Trophoblast cell (in vitro differentiated cells and primary cell): ENCODE results near the gene WWP2.

Experiments
- DNase-seq, 2 donors: peaks; one replicate each; pipeline ENCODE4 v3.0.0-alpha.2; 2016
- H2AFZ ChIP-seq: 2 replicates; pipeline ENCODE4 v1.6.1; 2013; ENCODE audit warnings: low read length, moderate library complexity, mild to moderate bottlenecking; ENCODE audit not compliant: insufficient read depth, poor library complexity
- H2AK5ac ChIP-seq: 2 replicates; pipeline ENCODE4 v1.6.1; 2013; ENCODE audit warnings: mild to moderate bottlenecking, low read length
- H2BK120ac ChIP-seq: 2 replicates; pipeline ENCODE4 v1.6.1; 2013; ENCODE audit warnings: low read length, mild to moderate bottlenecking, moderate library complexity; ENCODE audit not compliant: insufficient read depth, poor library complexity
- H2BK12ac ChIP-seq: 2 replicates; pipeline ENCODE4 v1.6.1; 2013; ENCODE audit warnings: mild to moderate bottlenecking, low read length, moderate library complexity
- H2BK5ac ChIP-seq: 2 replicates; pipeline ENCODE4 v1.6.1; 2013; ENCODE audit warnings: low read length, low read depth, moderate library complexity, mild to moderate bottlenecking; ENCODE audit not compliant: poor library complexity
- H3K14ac ChIP-seq: 2 replicates; pipeline ENCODE4 v1.6.1; 2013; ENCODE audit warnings: mild to moderate bottlenecking, low read length
- H3K18ac ChIP-seq: 2 replicates; pipeline ENCODE4 v1.6.1; 2013; ENCODE audit warnings: mild to moderate bottlenecking, low read length
- H3K23ac ChIP-seq: 2 replicates; pipeline ENCODE4 v1.6.1; 2013; ENCODE audit warnings: low read length
- H3K27ac ChIP-seq: 2 replicates; pipeline ENCODE4 v1.5.1; 2013; ENCODE audit warnings: low read depth, mild to moderate bottlenecking, inconsistent platforms, low read length, moderate library complexity
- H3K27me3 ChIP-seq: 2 replicates; pipeline ENCODE4 v1.6.1; 2013; ENCODE audit warnings: inconsistent platforms, mild to moderate bottlenecking, low read length, moderate library complexity; ENCODE audit not compliant: insufficient read depth
- H3K36me3 ChIP-seq, 2 experiments: 1 replicate in 1 of 2; 2 replicates in 1 of 2; pipeline ENCODE4 v1.6.1; 2013; ENCODE audit warnings: low read length in 2 of 2, mild to moderate bottlenecking in 2 of 2, moderate library complexity in 1 of 2; ENCODE audit not compliant: insufficient read depth in 2 of 2, control insufficient read depth in 1 of 2
- H3K4ac ChIP-seq: 2 replicates; pipeline ENCODE4 v1.6.1; 2013; ENCODE audit warnings: low read depth, mild to moderate bottlenecking, low read length, moderate library complexity
- H3K4me1 ChIP-seq, 2 experiments: 1 replicate in 1 of 2; 2 replicates in 1 of 2; pipeline ENCODE4 v1.6.1; 2013; ENCODE audit warnings: low read length in 2 of 2, mild to moderate bottlenecking in 2 of 2, moderate library complexity in 1 of 2; ENCODE audit not compliant: insufficient read depth in 2 of 2, control insufficient read depth in 1 of 2
- H3K4me2 ChIP-seq: 2 replicates; pipeline ENCODE4 v1.6.1; 2013; ENCODE audit warnings: inconsistent platforms, mild to moderate bottlenecking, low read length, moderate library complexity
- H3K4me3 ChIP-seq: 2 replicates; pipeline ENCODE4 v1.5.1; 2013; ENCODE audit warnings: mild to moderate bottlenecking, low read depth, low read length, inconsistent platforms
- H3K79me1 ChIP-seq: one replicate; pipeline ENCODE4 v1.6.1; 2013; ENCODE audit warnings: low read length
- H3K79me2 ChIP-seq: 2 replicates; pipeline ENCODE4 v1.6.1; 2013; ENCODE audit warnings: low read length, mild to moderate bottlenecking; ENCODE audit not compliant: control insufficient read depth, insufficient read depth, poor library complexity
- H3K9ac ChIP-seq: 2 replicates; pipeline ENCODE4 v1.6.1; 2013; ENCODE audit warnings: mild to moderate bottlenecking, low read length
- H3K9me3 ChIP-seq: 2 replicates; pipeline ENCODE4 v1.6.1; 2013; ENCODE audit warnings: low read depth, mild to moderate bottlenecking, control low read depth, inconsistent platforms, low read length; ENCODE audit not compliant: insufficient read depth
- H4K12ac ChIP-seq: 2 replicates; pipeline ENCODE4 v1.6.1; 2013; ENCODE audit warnings: low read depth, mild to moderate bottlenecking, low read length, moderate library complexity
- H4K8ac ChIP-seq: 2 replicates; pipeline ENCODE4 v1.6.1; 2013; ENCODE audit warnings: low read depth, mild to moderate bottlenecking, low read length, moderate library complexity
- H4K91ac ChIP-seq: one replicate; pipeline ENCODE4 v1.6.1; 2013; ENCODE audit warnings: low read depth, mild to moderate bottlenecking, low read length, moderate library complexity
- WGBS: extraction: QIAGEN DNeasy Blood & Tissue Kit; methylation state at CpG from one replicate; pipeline ENCODE4 v1.1.7; 2013; ENCODE audit warnings: missing lambda C conversion rate; ENCODE audit not compliant: insufficient read length, insufficient coverage; ENCODE audit errors: extremely low coverage; 5-methylcytosine and 5-hydroxymethylcytosine counted together

WWP2 gene

GRCh38 chr16:69860233-69861231 lies 98.4 kb downstream of the WWP2 start:
- Histone ChIP-seq H2BK12ac (no peak overlapping the region), H2BK5ac (no peak overlapping the region), H3K18ac (no peak overlapping the region), H3K4me1 (peaks cover 0 to 4% of the 10 kb centered on the region in 2 experiments), H4K12ac (no peak overlapping the region), H3K4me2 (no peak overlapping the region), H3K27me3 (no peaks in the 10 kb centered on the region), H3K4me3 (no peak overlapping the region), H4K8ac (no peak overlapping the region), H4K91ac (no peak overlapping the region), H2AK5ac (no peak overlapping the region), H2BK120ac (no peak overlapping the region), H2AFZ (no peak overlapping the region), H3K9ac (no peak overlapping the region), H3K79me1 (no peaks in the 10 kb centered on the region), H3K9me3 (no peaks in the 10 kb centered on the region), H3K27ac (no peak overlapping the region), H3K14ac (no peak overlapping the region), H3K79me2 (no peaks in the 10 kb centered on the region), H3K4ac (no peak overlapping the region), H3K36me3 (no peaks in the 10 kb centered on the region), H3K23ac (no peak overlapping the region)
- no CpG with 5 or more reads among the region's 9 CpGs for WGBS
- peak in 1 of 2 donors; percentile 57 for DNase-seq

DNA sequence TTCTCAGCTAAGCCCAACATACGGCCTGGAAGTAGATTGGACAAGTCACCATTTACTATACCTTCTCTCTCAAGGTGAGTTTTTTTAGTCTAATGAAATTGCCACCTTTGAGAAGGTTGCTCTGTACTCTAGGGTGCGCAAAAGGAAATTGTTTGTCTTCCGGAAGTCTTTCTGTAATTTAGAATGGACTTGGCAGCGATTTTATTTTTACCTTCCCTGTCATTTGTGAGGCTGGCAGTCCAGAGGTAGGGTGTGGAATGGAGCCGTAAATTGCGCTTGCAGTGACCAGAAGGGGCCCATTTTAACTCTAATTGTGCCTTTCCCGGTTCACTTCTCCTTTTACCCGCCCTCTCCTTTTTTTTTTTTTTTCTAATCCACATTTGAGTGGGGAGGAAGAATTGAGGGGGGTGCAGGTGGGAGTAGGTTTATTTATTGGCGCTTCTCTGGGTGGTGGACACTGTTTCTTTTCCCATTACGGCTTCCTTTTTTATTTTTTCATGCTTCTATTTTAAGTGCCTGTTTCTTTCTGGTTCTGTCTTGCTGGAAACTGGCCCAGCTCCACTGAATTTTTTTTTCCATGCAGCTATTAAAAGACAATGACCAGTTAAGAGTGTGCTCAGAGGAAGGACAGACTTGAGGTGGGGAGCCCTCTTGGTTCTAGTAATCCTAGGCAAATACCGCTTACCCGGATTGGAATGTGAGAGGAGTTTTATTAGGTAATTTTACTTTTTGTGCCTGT lies 99.3 kb downstream of the WWP2 start:
- Histone ChIP-seq H2AFZ (no peak overlapping the region), H3K79me2 (no peaks in the 10 kb centered on the region), H3K9ac (no peak overlapping the region), H2BK5ac (no peak overlapping the region), H3K27ac (no peak overlapping the region), H3K18ac (no peak overlapping the region), H3K23ac (no peak overlapping the region), H3K4ac (no peak overlapping the region), H2AK5ac (no peak overlapping the region), H3K9me3 (no peaks in the 10 kb centered on the region), H3K4me3 (no peak overlapping the region), H3K27me3 (no peaks in the 10 kb centered on the region), H4K91ac (no peak overlapping the region), H3K79me1 (no peaks in the 10 kb centered on the region), H2BK120ac (no peak overlapping the region), H3K4me1 (peaks cover 0 to 8% of the 10 kb centered on the region in 2 experiments), H4K12ac (no peak overlapping the region), H3K36me3 (no peaks in the 10 kb centered on the region), H4K8ac (no peak overlapping the region), H3K14ac (no peak overlapping the region), H3K4me2 (no peak overlapping the region), H2BK12ac (no peak overlapping the region)
- WGBS = no CpG with 5 or more reads among the region's 12 CpGs
- no peak for DNase-seq

DNA sequence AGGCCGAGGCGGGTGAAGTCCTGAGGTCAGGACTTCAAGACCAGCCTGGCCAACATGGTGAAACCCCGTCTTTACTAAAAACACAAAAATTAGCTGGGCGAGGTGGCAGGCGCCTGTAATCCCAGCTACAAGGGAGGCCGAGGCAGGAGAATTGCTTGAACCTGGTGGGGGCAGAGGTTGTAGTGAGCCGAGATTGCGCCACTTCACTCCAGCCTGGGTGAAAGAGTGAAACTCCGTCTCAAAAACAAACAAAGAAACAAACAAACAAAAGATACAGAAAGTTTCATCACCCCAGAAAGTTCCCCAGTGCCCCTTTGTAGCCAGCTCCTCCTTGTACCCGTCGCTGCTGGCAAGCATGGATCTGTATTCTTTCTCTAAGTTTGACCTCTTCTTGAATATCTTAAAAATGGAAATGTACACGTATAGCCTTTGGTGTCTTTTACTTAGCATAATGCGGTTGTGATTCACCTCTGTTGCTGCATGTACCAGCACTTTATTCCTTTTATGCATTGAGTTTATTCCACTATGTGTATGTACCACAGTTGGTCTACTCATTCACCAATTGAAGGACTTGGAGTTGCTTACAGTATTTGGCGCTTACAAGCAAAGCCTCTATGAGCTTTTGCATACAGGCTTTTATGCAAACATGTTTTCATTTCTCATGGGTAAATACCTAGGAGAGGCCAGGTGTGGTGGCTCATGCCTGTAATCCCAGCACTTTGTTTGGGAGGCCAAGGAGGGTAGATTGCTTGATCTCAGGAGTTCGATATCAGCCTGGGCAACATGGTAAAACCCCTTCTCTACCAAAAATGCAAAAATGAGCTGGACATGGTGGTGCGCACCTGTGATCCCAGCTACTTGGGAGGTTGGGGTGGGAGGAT lies 101.5 kb downstream of the WWP2 start:
- Histone ChIP-seq H3K4me1 (peaks cover 0 to 8% of the 10 kb centered on the region in 2 experiments), H3K4ac (no peak overlapping the region), H3K4me2 (no peak overlapping the region), H3K14ac (no peak overlapping the region), H3K27ac (no peak overlapping the region), H3K23ac (no peak overlapping the region), H4K91ac (no peak overlapping the region), H2AFZ (no peak overlapping the region), H3K36me3 (peaks cover 0 to 1% of the 10 kb centered on the region in 2 experiments), H4K12ac (no peak overlapping the region), H4K8ac (no peak overlapping the region), H3K9me3 (no peaks in the 10 kb centered on the region), H2BK120ac (no peak overlapping the region), H3K18ac (no peak overlapping the region), H2BK12ac (no peak overlapping the region), H3K4me3 (no peak overlapping the region), H3K27me3 (no peaks in the 10 kb centered on the region), H3K79me2 (no peaks in the 10 kb centered on the region), H3K9ac (no peak overlapping the region), H3K79me1 (no peaks in the 10 kb centered on the region), H2AK5ac (no peak overlapping the region), H2BK5ac (no peak overlapping the region)
- no CpG with 5 or more reads among the region's 16 CpGs for WGBS
- peak in 1 of 2 donors; percentile 54 for DNase-seq

DNA sequence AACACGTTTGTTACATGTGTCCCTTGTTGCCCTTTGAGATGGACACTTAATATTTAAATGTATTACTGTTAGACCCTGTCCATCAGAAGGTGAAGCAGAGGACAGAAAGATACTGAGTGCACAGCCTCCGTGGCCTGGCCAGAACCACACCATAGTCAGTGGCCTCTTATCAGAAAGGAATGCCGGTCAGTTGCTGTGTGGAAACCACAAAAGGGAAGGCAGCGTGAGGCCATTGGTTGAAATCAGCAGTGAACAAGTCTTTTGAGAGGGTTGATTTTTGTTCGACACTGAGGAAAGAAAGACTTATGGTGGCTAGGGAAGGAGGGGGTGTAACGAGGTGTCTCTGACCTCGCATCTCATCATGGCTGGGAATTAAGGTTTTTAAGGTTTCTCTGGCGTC lies 103.6 kb downstream of the WWP2 start:
- Histone ChIP-seq H3K79me1 (no peaks in the 10 kb centered on the region), H2AK5ac (no peak overlapping the region), H3K36me3 (peaks cover 0 to 1% of the 10 kb centered on the region in 2 experiments), H3K4me3 (no peak overlapping the region), H2BK120ac (no peak overlapping the region), H3K79me2 (no peaks in the 10 kb centered on the region), H2BK12ac (no peak overlapping the region), H3K4me2 (no peak overlapping the region), H4K8ac (no peak overlapping the region), H3K27ac (no peak overlapping the region), H2BK5ac (no peak overlapping the region), H3K4me1 (peaks cover 0 to 4% of the 10 kb centered on the region in 2 experiments), H3K23ac (no peak overlapping the region), H3K14ac (no peak overlapping the region), H4K12ac (no peak overlapping the region), H4K91ac (no peak overlapping the region), H3K18ac (no peak overlapping the region), H3K4ac (no peak overlapping the region), H2AFZ (no peak overlapping the region), H3K27me3 (no peaks in the 10 kb centered on the region), H3K9ac (no peak overlapping the region), H3K9me3 (no peaks in the 10 kb centered on the region)
- peak; percentile 66 to 86 for DNase-seq
- no CpG with 5 or more reads among the region's 8 CpGs for WGBS
